ENCODE results near the gene RNF182. TPM values are rescaled to one million over a fixed set of nuclear protein-coding genes. Genes with fewer than 3 reads are reported as not detected.

RNF182 gene
- total RNA-seq, 4 donors from 2014 or later = 0.32 to 1.3 (median 0.42) TPM; not detected in 1

DNA sequence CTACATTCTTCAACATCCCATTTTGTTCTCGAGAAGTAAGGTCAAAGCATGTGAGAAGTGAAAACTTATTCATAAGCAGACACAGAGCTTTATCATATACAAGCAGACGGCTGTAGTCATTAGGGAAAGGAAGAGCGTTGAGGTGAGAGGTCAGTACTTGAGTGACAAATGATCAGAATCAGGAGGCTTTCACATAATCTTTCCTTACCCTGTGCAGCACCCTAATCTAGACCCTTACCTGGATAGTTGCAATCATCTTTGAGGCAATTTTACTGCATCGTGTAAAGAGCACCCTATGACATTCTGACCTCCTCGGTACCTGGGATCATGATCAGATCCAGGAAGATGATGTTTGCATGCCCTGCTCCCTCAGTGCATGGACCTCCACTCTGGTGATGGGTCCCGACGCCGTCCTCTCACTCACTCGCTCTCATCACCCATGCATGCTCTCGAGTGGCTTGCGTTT, 62.7 kb downstream of the RNF182 start:
- 93 to 97% methylated on average over 11 of the region's 11 CpGs for WGBS, 2 donors
- no peak overlapping the region for H3K4me3 ChIP-seq (ENCODE audit: low read depth, poor library complexity, severe bottlenecking)
- intact Hi-C loops (cut with DNase I; ENCODE audit: low total_unique reads) = no loop called here
- no peak for DNase-seq (ENCODE audit: low spot score in 2 of 2)
- TF ChIP-seq POLR2A (IDR thresholded peaks at IDR 0.05) = no peak
- TF ChIP-seq, protein P1, sequence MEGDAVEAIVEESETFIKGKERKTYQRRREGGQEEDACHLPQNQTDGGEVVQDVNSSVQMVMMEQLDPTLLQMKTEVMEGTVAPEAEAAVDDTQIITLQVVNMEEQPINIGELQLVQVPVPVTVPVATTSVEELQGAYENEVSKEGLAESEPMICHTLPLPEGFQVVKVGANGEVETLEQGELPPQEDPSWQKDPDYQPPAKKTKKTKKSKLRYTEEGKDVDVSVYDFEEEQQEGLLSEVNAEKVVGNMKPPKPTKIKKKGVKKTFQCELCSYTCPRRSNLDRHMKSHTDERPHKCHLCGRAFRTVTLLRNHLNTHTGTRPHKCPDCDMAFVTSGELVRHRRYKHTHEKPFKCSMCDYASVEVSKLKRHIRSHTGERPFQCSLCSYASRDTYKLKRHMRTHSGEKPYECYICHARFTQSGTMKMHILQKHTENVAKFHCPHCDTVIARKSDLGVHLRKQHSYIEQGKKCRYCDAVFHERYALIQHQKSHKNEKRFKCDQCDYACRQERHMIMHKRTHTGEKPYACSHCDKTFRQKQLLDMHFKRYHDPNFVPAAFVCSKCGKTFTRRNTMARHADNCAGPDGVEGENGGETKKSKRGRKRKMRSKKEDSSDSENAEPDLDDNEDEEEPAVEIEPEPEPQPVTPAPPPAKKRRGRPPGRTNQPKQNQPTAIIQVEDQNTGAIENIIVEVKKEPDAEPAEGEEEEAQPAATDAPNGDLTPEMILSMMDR (IDR thresholded peaks at IDR 0.05) = no peak

DNA sequence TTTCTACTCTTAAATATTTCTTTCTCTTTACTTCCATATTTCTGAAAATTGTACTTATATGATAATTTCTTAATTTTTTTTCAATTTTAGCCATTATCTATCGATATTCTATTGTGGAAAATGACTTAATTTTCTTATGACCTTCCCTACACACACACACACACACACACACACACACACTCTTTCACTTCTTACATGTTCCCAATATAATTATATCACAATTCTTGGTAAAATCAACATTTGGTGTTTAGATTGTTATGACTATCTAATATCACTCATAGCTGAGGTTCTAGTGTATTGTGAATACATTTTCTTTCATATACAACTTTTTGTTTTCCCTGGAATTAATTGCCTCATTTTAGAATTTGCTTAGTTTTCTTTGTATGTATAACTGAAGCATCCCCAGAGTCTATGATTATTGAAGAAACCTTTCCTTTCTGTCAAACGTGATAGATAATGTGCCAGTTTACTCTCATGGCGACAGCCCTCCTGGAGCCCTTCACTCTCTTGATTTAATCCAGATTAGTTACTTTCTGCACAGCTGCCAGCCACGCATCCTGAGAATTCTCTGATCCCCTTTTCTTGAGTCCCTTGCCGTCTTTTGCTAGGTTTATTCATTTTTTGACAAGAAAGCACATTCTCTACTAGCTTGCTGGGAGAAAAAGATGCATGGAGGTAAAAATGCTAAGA, 63.4 kb downstream of the RNF182 start:
- intact Hi-C loops (cut with DNase I; ENCODE audit: low total_unique reads) = no loop called here
- H3K4me3 ChIP-seq (ENCODE audit: low read depth, poor library complexity, severe bottlenecking) = no peak overlapping the region
- 73 to 80% methylated on average over 5 of the region's 5 CpGs for WGBS, 2 donors
- TF ChIP-seq POLR2A (IDR thresholded peaks at IDR 0.05) = no peak
- TF ChIP-seq, protein P1 (IDR thresholded peaks at IDR 0.05) = no peak
- no peak for DNase-seq (ENCODE audit: low spot score in 2 of 2)

DNA sequence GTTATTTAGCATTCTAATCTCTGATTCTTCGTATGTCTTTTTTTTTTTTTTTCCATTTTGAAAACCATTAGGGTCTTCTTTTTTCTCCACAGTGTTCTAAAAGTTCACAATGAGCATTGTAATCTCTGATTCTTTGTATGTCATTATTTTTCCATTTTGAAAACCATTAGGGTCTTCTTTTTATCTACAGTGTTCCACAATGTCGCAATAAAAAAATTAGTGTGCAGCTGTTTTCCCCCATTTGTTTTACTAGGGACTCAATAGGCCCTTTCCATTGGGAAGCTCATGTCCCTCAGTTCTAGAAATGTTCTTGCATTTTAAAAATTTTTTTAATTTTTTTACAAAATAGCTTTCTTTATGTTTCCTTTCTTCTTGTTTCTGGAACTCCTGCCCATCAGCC, 64.2 kb downstream of the RNF182 start:
- TF ChIP-seq, protein P1 (IDR thresholded peaks at IDR 0.05) = no peak
- TF ChIP-seq POLR2A (IDR thresholded peaks at IDR 0.05) = no peak
- no peak for DNase-seq (ENCODE audit: low spot score in 2 of 2)
- H3K4me3 ChIP-seq (ENCODE audit: low read depth, poor library complexity, severe bottlenecking) = no peak overlapping the region
- intact Hi-C loops (cut with DNase I; ENCODE audit: low total_unique reads) = no loop called here
- 87 to 88% methylated on average over 2 of the region's 2 CpGs for WGBS, 2 donors

DNA sequence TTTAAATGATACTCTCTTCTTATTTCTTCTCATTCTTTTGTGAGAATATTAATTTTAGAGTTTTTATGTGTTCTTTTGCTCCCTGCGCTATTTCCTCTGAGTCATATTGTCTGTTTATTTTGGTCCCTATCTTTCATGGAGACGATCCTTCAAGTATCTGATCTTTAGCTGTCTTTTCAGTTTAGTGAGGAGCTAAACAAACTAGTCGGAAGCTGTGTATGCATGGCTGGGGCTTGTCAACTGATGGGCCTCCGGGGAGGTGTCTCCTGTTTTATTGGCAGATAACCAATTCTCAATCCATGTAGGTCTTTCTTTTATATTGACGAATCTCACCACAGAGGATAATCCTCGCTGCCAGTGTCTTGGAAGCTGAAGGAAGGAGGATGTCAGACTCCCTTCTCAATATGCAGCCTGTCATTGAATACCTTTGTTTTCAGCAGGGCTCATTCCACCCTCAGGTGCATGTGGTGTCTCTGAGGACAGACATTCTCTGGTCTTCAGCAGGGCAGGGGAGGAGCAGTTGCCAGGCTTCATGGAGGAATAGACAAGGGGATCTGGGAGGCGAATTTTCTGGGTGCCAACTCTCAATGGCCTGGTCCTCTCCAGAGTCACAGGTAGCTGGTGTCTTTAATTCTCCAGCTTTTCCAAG, 64.9 kb downstream of the RNF182 start:
- no peak for DNase-seq (ENCODE audit: low spot score in 2 of 2)
- intact Hi-C loops (cut with DNase I; ENCODE audit: low total_unique reads) = no loop called here
- TF ChIP-seq, protein P1 (IDR thresholded peaks at IDR 0.05) = no peak
- no peak for TF ChIP-seq POLR2A (IDR thresholded peaks at IDR 0.05)

DNA sequence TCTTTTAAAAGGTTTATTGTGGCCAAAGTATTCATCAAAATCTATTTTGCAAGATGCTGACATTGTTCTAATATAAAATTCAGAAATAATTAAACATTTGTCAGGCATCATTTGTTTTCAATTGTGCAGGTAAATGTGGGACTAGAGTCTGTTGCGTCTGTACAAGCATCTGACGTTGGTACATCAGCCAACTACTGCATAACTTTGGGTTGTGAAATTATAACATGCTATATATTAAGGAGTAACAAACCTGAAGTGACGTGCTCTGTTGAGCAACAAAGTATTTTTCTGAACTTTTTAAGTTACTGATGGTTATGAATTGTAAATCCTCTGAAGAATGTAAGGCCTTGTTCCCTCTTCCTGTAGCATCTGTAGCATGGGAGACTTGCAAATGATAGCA, 66.0 kb downstream of the RNF182 start:
- whole genome bisulfite sequencing, 2 donors = 74 to 77% methylated on average over 3 of the region's 3 CpGs
- H3K4me3 ChIP-seq (ENCODE audit: low read depth, poor library complexity, severe bottlenecking) = no peak overlapping the region
- intact Hi-C loops (cut with DNase I; ENCODE audit: low total_unique reads) = no loop called here
- no peak for TF ChIP-seq POLR2A (IDR thresholded peaks at IDR 0.05)
- TF ChIP-seq, protein P1 (IDR thresholded peaks at IDR 0.05) = no peak
- DNase-seq (ENCODE audit: low spot score in 2 of 2) = no peak

More for the DNA sequence above, 64.9 kb downstream of the RNF182 start:
- no peak overlapping the region for H3K4me3 ChIP-seq (ENCODE audit: low read depth, poor library complexity, severe bottlenecking)
- 55 to 62% methylated on average over 7 of the region's 7 CpGs for WGBS, 2 donors

Measured in lower leg skin (tissue), 4 donors.